Stomach (tissue), 4 donors: ENCODE results near the gene RPL12.

Experiments
- POLR2A ChIP-seq, 4 donors: fragments of 450-650 bp; IDR thresholded peaks; one replicate each; pipeline ENCODE4 v1.6.1; 2016; ENCODE audit warnings: antibody characterized with exemption in 4 of 4, control low read depth in 2 of 4, mild to moderate bottlenecking in 1 of 4, moderate library complexity in 1 of 4
- TF ChIP-seq, protein P1 (sequence below), 7 experiments: fragments of 450-650 bp in 4 of 7; fragments of 200-600 bp in 3 of 7; sonication (generic) in 3 of 7; IDR thresholded peaks; one replicate each; pipeline ENCODE4 v1.5.1; 2016 to 2019; ENCODE audit warnings: antibody characterized with exemption in 7 of 7, control low read depth in 2 of 7, mild to moderate bottlenecking in 1 of 7

GRCh38 chr9:127402401-127403090 lies 48.7 kb downstream of the RPL12 start:
- TF ChIP-seq, protein P1, sequence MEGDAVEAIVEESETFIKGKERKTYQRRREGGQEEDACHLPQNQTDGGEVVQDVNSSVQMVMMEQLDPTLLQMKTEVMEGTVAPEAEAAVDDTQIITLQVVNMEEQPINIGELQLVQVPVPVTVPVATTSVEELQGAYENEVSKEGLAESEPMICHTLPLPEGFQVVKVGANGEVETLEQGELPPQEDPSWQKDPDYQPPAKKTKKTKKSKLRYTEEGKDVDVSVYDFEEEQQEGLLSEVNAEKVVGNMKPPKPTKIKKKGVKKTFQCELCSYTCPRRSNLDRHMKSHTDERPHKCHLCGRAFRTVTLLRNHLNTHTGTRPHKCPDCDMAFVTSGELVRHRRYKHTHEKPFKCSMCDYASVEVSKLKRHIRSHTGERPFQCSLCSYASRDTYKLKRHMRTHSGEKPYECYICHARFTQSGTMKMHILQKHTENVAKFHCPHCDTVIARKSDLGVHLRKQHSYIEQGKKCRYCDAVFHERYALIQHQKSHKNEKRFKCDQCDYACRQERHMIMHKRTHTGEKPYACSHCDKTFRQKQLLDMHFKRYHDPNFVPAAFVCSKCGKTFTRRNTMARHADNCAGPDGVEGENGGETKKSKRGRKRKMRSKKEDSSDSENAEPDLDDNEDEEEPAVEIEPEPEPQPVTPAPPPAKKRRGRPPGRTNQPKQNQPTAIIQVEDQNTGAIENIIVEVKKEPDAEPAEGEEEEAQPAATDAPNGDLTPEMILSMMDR (IDR thresholded peaks at IDR 0.05), result no peak
- TF ChIP-seq POLR2A (IDR thresholded peaks at IDR 0.05), result no peak
